HEK293 (cell line): ENCODE results near the gene PTPRN2.

ENCODE experiments used
- CTCF ChIA-PET: fragments of 350-600 bp; formaldehyde crosslinking; extraction: SDS; loops from one replicate; lab custom pipeline; 2021; ENCODE audit warnings: antibody characterized with exemption; lab: Yijun Ruan, JAX
- POLR2A ChIA-PET: fragments of 300-600 bp; formaldehyde crosslinking; extraction: SDS; loops from one replicate; lab custom pipeline; 2020; ENCODE audit warnings: antibody characterized with exemption, inconsistent platforms; lab: Yijun Ruan, JAX
- H3K27ac ChIP-seq: fragments of 200-500 bp; sonication (Bioruptor generic); 2 replicates; pipeline ENCODE4 v1.5.1; 2014; ENCODE audit warnings: low read depth, low read length, control low read depth, inconsistent platforms; ENCODE audit errors: extremely low read depth
- H3K36me3 ChIP-seq, 2 experiments: fragments of 200-500 bp in 1 of 2; sonication (Bioruptor generic) in 1 of 2; 1 replicate in 1 of 2; 2 replicates in 1 of 2; pipeline ENCODE4 v1.5.1; 2014 to 2017; ENCODE audit warnings: inconsistent platforms in 2 of 2, low read length in 2 of 2; ENCODE audit not compliant: control insufficient read depth in 2 of 2, insufficient read depth in 1 of 2
- H3K4me1 ChIP-seq: fragments of 200-500 bp; sonication (Bioruptor generic); 2 replicates; pipeline ENCODE4 v1.5.1; 2014; ENCODE audit warnings: mild to moderate bottlenecking, low read length, inconsistent platforms; ENCODE audit not compliant: control insufficient read depth, insufficient read depth
- H3K4me3 ChIP-seq: 2 replicates; pipeline ENCODE4 v1.5.1; 2011; ENCODE audit warnings: low read depth, mild to moderate bottlenecking, control low read depth, low read length, moderate library complexity
- H3K9me3 ChIP-seq: fragments of 200-500 bp; sonication (Bioruptor generic); 2 replicates; pipeline ENCODE4 v1.5.1; 2014; ENCODE audit warnings: low read depth, low read length, inconsistent platforms; ENCODE audit not compliant: control insufficient read depth, insufficient read depth
- FEZF1 ChIP-seq: fragments of 450-650 bp; formaldehyde crosslinking; IDR thresholded peaks from 2 replicates; pipeline ENCODE4 v1.5.1; 2016; ENCODE audit warnings: missing biosample characterization, missing genetic modification characterization
- IKZF3 ChIP-seq: fragments of 450-650 bp; IDR thresholded peaks from 2 replicates; pipeline ENCODE4 v1.5.0; 2018; ENCODE audit warnings: missing biosample characterization, mild to moderate bottlenecking, missing genetic modification characterization, moderate library complexity
- KLF1 ChIP-seq: fragments of 450-650 bp; formaldehyde crosslinking; IDR thresholded peaks from 2 replicates; pipeline ENCODE4 v1.5.1; 2016; ENCODE audit warnings: missing biosample characterization, missing genetic modification characterization
- OSR2 ChIP-seq: fragments of 450-650 bp; formaldehyde crosslinking; IDR thresholded peaks from 2 replicates; pipeline ENCODE4 v1.5.1; 2016; ENCODE audit warnings: missing biosample characterization, missing genetic modification characterization
- RBAK ChIP-seq: fragments of 450-650 bp; formaldehyde crosslinking; IDR thresholded peaks from 2 replicates; pipeline ENCODE4 v1.5.1; 2016; ENCODE audit warnings: missing biosample characterization, missing genetic modification characterization
- ZBTB21 ChIP-seq: fragments of 450-650 bp; formaldehyde crosslinking; IDR thresholded peaks from 2 replicates; pipeline ENCODE4 v1.5.1; 2017; ENCODE audit warnings: missing biosample characterization, missing genetic modification characterization
- ZBTB26 ChIP-seq: fragments of 450-650 bp; formaldehyde crosslinking; optimal IDR thresholded peaks from 2 replicates; pipeline ENCODE3; 2016; ENCODE audit warnings: missing biosample characterization, mild to moderate bottlenecking, missing genetic modification characterization
- ZBTB44 ChIP-seq: fragments of 450-650 bp; IDR thresholded peaks from 2 replicates; pipeline ENCODE4 v1.5.1; 2018; ENCODE audit warnings: missing biosample characterization, mild to moderate bottlenecking, missing genetic modification characterization
- ZFP3 ChIP-seq: fragments of 450-650 bp; formaldehyde crosslinking; IDR thresholded peaks from 2 replicates; pipeline ENCODE4 v1.5.1; 2016; ENCODE audit warnings: low read depth, missing biosample characterization, missing genetic modification characterization
- ZNF174 ChIP-seq: fragments of 450-650 bp; formaldehyde crosslinking; IDR thresholded peaks from 2 replicates; pipeline ENCODE4 v1.5.0; 2017; ENCODE audit warnings: missing biosample characterization, mild to moderate bottlenecking, missing genetic modification characterization
- ZNF223 ChIP-seq: fragments of 450-650 bp; formaldehyde crosslinking; IDR thresholded peaks from 2 replicates; pipeline ENCODE4 v1.5.1; 2016; ENCODE audit warnings: missing biosample characterization, missing genetic modification characterization
- ZNF26 ChIP-seq: fragments of 450-650 bp; formaldehyde crosslinking; IDR thresholded peaks from 2 replicates; pipeline ENCODE4 v1.5.1; 2016; ENCODE audit warnings: missing biosample characterization, missing genetic modification characterization
- ZNF266 ChIP-seq: fragments of 450-650 bp; formaldehyde crosslinking; IDR thresholded peaks from 2 replicates; pipeline ENCODE4 v1.5.1; 2016; ENCODE audit warnings: missing biosample characterization, missing genetic modification characterization, low read depth
- ZNF280D ChIP-seq: fragments of 450-650 bp; formaldehyde crosslinking; IDR thresholded peaks from 2 replicates; pipeline ENCODE4 v1.5.1; 2016; ENCODE audit warnings: missing biosample characterization, missing genetic modification characterization
- ZNF350 ChIP-seq: fragments of 450-650 bp; formaldehyde crosslinking; IDR thresholded peaks from 2 replicates; pipeline ENCODE4 v1.5.0; 2017; ENCODE audit warnings: missing biosample characterization, mild to moderate bottlenecking, missing genetic modification characterization
- ZNF366 ChIP-seq: fragments of 450-650 bp; formaldehyde crosslinking; conservative IDR thresholded peaks from 2 replicates; pipeline ENCODE4 v1.5.1; 2016; ENCODE audit warnings: missing biosample characterization, missing genetic modification characterization
- ZNF404 ChIP-seq: fragments of 450-650 bp; formaldehyde crosslinking; IDR thresholded peaks from 2 replicates; pipeline ENCODE4 v1.5.1; 2017; ENCODE audit warnings: missing biosample characterization, missing genetic modification characterization
- ZNF558 ChIP-seq: fragments of 450-650 bp; formaldehyde crosslinking; IDR thresholded peaks from 2 replicates; pipeline ENCODE4 v1.5.1; 2016; ENCODE audit warnings: missing biosample characterization, missing genetic modification characterization
- ZNF621 ChIP-seq: fragments of 450-650 bp; formaldehyde crosslinking; IDR thresholded peaks from 2 replicates; pipeline ENCODE4 v1.5.1; 2017; ENCODE audit warnings: missing biosample characterization, missing genetic modification characterization
- ZSCAN30 ChIP-seq: fragments of 450-650 bp; IDR thresholded peaks from 2 replicates; pipeline ENCODE4 v1.5.1; 2018; ENCODE audit warnings: missing biosample characterization, mild to moderate bottlenecking, missing genetic modification characterization, moderate library complexity
- ZXDB ChIP-seq: fragments of 450-650 bp; formaldehyde crosslinking; IDR thresholded peaks from 2 replicates; pipeline ENCODE4 v1.5.1; 2016; ENCODE audit warnings: missing biosample characterization, missing genetic modification characterization

Gene PTPRN2

GRCh38 chr7:157908006-157908782 is 679.4 kb downstream of the PTPRN2 start (continued):
- TF ChIP-seq ZBTB26 (tag by site-specific recombination) (no peak), ZNF174 (tag by site-specific recombination) (no peak), ZSCAN30 (tag by site-specific recombination) (no peak), OSR2 (no peak), ZXDB (no peak), ZNF26 (tag by site-specific recombination) (no peak), ZBTB44 (tag by site-specific recombination) (no peak), ZNF280D (tag by site-specific recombination) (no peak), ZNF350 (tag by site-specific recombination) (no peak)

- Histone ChIP-seq H3K36me3 (no peaks in the 10 kb centered on the region), H3K9me3 (no peaks in the 10 kb centered on the region), H3K27ac (no peak overlapping the region), H3K4me3 (no peak overlapping the region), H3K4me1 (no peaks in the 10 kb centered on the region)
- TF ChIP-seq IKZF3 (no peak), KLF1 (tag by site-specific recombination) (no peak), RBAK (tag by site-specific recombination) (no peak), ZNF174 (tag by site-specific recombination) (no peak), ZNF223 (no peak), ZNF621 (no peak), FEZF1 (tag by site-specific recombination) (no peak), ZNF266 (tag by site-specific recombination) (no peak), ZNF558 (tag by site-specific recombination) (no peak), ZNF366 (no peak), ZBTB21 (no peak), ZFP3 (tag by site-specific recombination) (no peak), ZNF404 (no peak)
- CTCF ChIA-PET, result interaction anchor here (0.6 kb wide), 1 partner anchor 792 kb away, joined by 3 read pairs; no protein-coding TSS in a partner anchor
- POLR2A ChIA-PET, result no interaction called here
Observed at GRCh38 chr7:157907091-157907490, 680.5 kb downstream of the PTPRN2 start.
